Esophagus muscularis mucosa (tissue), 4 donors: ENCODE measurements around the gene SFT2D2.

Source experiments
- EP300 ChIP-seq: sonication (generic); formaldehyde crosslinking; IDR thresholded peaks from one replicate; pipeline ENCODE4 v1.6.1; 2017; ENCODE audit warnings: antibody characterized with exemption
- POLR2A ChIP-seq: fragments of 450-650 bp; IDR thresholded peaks from one replicate; pipeline ENCODE4 v1.6.1; 2017; ENCODE audit warnings: antibody characterized with exemption, moderate library complexity, mild to moderate bottlenecking, low read depth
- POLR2AphosphoS5 ChIP-seq, 2 donors: sonication (generic); formaldehyde crosslinking; IDR thresholded peaks; one replicate each; pipeline ENCODE4 v1.6.1; 2017; ENCODE audit warnings: antibody characterized with exemption in 2 of 2
- TF ChIP-seq, protein P1 (sequence below), 3 experiments: fragments of 200-600 bp in 2 of 3; fragments of 450-650 bp in 1 of 3; sonication (generic) in 2 of 3; IDR thresholded peaks; one replicate each; pipeline ENCODE4 v1.5.1; 2017 to 2019; ENCODE audit warnings: antibody characterized with exemption in 3 of 3, mild to moderate bottlenecking in 2 of 3, moderate library complexity in 1 of 3

- TF ChIP-seq, protein P1, sequence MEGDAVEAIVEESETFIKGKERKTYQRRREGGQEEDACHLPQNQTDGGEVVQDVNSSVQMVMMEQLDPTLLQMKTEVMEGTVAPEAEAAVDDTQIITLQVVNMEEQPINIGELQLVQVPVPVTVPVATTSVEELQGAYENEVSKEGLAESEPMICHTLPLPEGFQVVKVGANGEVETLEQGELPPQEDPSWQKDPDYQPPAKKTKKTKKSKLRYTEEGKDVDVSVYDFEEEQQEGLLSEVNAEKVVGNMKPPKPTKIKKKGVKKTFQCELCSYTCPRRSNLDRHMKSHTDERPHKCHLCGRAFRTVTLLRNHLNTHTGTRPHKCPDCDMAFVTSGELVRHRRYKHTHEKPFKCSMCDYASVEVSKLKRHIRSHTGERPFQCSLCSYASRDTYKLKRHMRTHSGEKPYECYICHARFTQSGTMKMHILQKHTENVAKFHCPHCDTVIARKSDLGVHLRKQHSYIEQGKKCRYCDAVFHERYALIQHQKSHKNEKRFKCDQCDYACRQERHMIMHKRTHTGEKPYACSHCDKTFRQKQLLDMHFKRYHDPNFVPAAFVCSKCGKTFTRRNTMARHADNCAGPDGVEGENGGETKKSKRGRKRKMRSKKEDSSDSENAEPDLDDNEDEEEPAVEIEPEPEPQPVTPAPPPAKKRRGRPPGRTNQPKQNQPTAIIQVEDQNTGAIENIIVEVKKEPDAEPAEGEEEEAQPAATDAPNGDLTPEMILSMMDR (IDR thresholded peaks at IDR 0.05): no peak
- TF ChIP-seq POLR2A (no peak), EP300 (no peak), POLR2AphosphoS5 (IDR thresholded peaks at IDR 0.05) (no peak)
These were observed 69.8 kb downstream of the SFT2D2 start for GRCh38 chr1:168295411-168296114.
